GM19238 (cell line): Measurements from ENCODE around the gene SMCO1.
"Not testable (repeated sequence)": the region's sequence is repeated elsewhere in the genome, so short reads cannot be mapped to it uniquely, and the experiment has no call there.

Experiments used
- DNase-seq: peaks from one replicate; pipeline ENCODE4 v3.0.0; 2011; ENCODE audit warnings: low spot score; ENCODE audit not compliant: insufficient read length

SMCO1 gene

GRCh38 chr3:196523841-196524240 lies 8.7 kb upstream of the SMCO1 start:
- DNase-seq: no peak

- DNase-seq: not testable (repeated sequence)
Measured at GRCh38 chr3:196521291-196521690, 6.1 kb upstream of the SMCO1 start.

GRCh38 chr3:196519718-196520082 lies 4.6 kb upstream of the SMCO1 start:
- no peak for DNase-seq

- no peak for DNase-seq
Measured at GRCh38 chr3:196518966-196519717, 4.0 kb upstream of the SMCO1 start.

GRCh38 chr3:196517919-196518318 lies 2.8 kb upstream of the SMCO1 start:
- DNase-seq: no peak

- DNase-seq: no peak
Measured at GRCh38 chr3:196517162-196517800, 2.1 kb upstream of the SMCO1 start.

GRCh38 chr3:196514350-196514716 lies 813 bp downstream of the SMCO1 start:
- DNase-seq: no peak

GRCh38 chr3:196513697-196514349 lies 1.3 kb downstream of the SMCO1 start:
- no peak for DNase-seq

GRCh38 chr3:196511646-196512425 lies 3.3 kb downstream of the SMCO1 start:
- DNase-seq: not testable (repeated sequence)

GRCh38 chr3:196511108-196511507 lies 4.0 kb downstream of the SMCO1 start:
- DNase-seq: not testable (repeated sequence)

GRCh38 chr3:196506687-196507086 lies 8.5 kb downstream of the SMCO1 start:
- no peak for DNase-seq

GRCh38 chr3:196504556-196504955 lies 10.6 kb downstream of the SMCO1 start:
- DNase-seq: no peak

- not testable (repeated sequence) for DNase-seq
Measured at GRCh38 chr3:196504077-196504398, 11.1 kb downstream of the SMCO1 start.

GRCh38 chr3:196503196-196504076 lies 11.7 kb downstream of the SMCO1 start, which contains the start of gene RNF168:
RNF168 (minus strand) TSS chr3:196503768; CDS start chr3:196503173, 595 bp downstream.
- peak; percentile 90 for DNase-seq

GRCh38 chr3:196502775-196503195 lies 12.4 kb downstream of the SMCO1 start:
- peak; percentile 16 for DNase-seq

GRCh38 chr3:196501316-196502044 lies 13.7 kb downstream of the SMCO1 start:
- no peak for DNase-seq

- no peak for DNase-seq
Measured at GRCh38 chr3:196499807-196500524, 15.2 kb downstream of the SMCO1 start.

GRCh38 chr3:196499061-196499460 lies 16.1 kb downstream of the SMCO1 start:
- no peak for DNase-seq

- no peak for DNase-seq
Measured at GRCh38 chr3:196498297-196498696, 16.8 kb downstream of the SMCO1 start.
